GM23248 (cell line): Measurements from ENCODE around the gene NIPBL. TPM values are rescaled to one million over a fixed set of nuclear protein-coding genes. Genes with fewer than 3 reads are reported as not detected.

Source experiments
- DNase-seq: peaks from one replicate; pipeline ENCODE4 v3.0.0-alpha.2; 2015
- H2AFZ ChIP-seq: fragments of 200-600 bp; sonication (generic); 2 replicates; pipeline ENCODE4 v1.6.1; 2016; ENCODE audit warnings: antibody characterized with exemption
- H3F3A ChIP-seq: fragments of 200-600 bp; sonication (generic); 2 replicates; pipeline ENCODE4 v1.6.1; 2016; ENCODE audit warnings: mild to moderate bottlenecking, antibody characterized with exemption, mixed run types; ENCODE audit not compliant: insufficient read depth
- H3K27ac ChIP-seq: fragments of 200-600 bp; sonication (generic); 2 replicates; pipeline ENCODE4 v1.5.1; 2016; ENCODE audit warnings: mild to moderate bottlenecking
- H3K27me3 ChIP-seq: fragments of 200-600 bp; sonication (generic); replicated peaks from 2 replicates; pipeline ENCODE4 v1.6.1; 2016; ENCODE audit warnings: mild to moderate bottlenecking; ENCODE audit not compliant: insufficient read depth
- H3K36me3 ChIP-seq: fragments of 200-600 bp; sonication (generic); 2 replicates; pipeline ENCODE4 v1.6.1; 2016; ENCODE audit warnings: low read depth, mild to moderate bottlenecking
- H3K4me1 ChIP-seq: fragments of 200-600 bp; sonication (generic); 2 replicates; pipeline ENCODE4 v1.6.1; 2016; ENCODE audit warnings: mild to moderate bottlenecking; ENCODE audit not compliant: insufficient read depth
- H3K4me2 ChIP-seq: fragments of 200-600 bp; sonication (generic); one replicate; pipeline ENCODE4 v1.6.1; 2016; ENCODE audit warnings: mild to moderate bottlenecking; ENCODE audit not compliant: unreplicated experiment
- H3K4me3 ChIP-seq: fragments of 200-600 bp; sonication (generic); 2 replicates; pipeline ENCODE4 v1.5.1; 2016; ENCODE audit warnings: mild to moderate bottlenecking
- H3K79me2 ChIP-seq: fragments of 200-600 bp; sonication (generic); 2 replicates; pipeline ENCODE4 v1.6.1; 2016; ENCODE audit warnings: mild to moderate bottlenecking; ENCODE audit not compliant: insufficient read depth
- H3K9ac ChIP-seq: fragments of 200-600 bp; sonication (generic); 2 replicates; pipeline ENCODE4 v1.6.1; 2016; ENCODE audit warnings: mild to moderate bottlenecking
- H3K9me2 ChIP-seq: fragments of 200-600 bp; sonication (generic); 2 replicates; pipeline ENCODE4 v1.6.1; 2016; ENCODE audit warnings: mixed run types, mild to moderate bottlenecking, moderate library complexity; ENCODE audit not compliant: insufficient read depth
- H3K9me3 ChIP-seq: fragments of 200-600 bp; sonication (generic); one replicate; pipeline ENCODE4 v1.6.1; 2017; ENCODE audit warnings: low read depth
- H4K20me1 ChIP-seq: fragments of 200-600 bp; sonication (generic); 2 replicates; pipeline ENCODE4 v1.6.0; 2016; ENCODE audit not compliant: insufficient read depth
- EZH2 ChIP-seq: fragments of 200-600 bp; sonication (generic); IDR thresholded peaks from 2 replicates; pipeline ENCODE4 v1.6.1; 2018; ENCODE audit warnings: antibody characterized with exemption, mild to moderate bottlenecking; ENCODE audit not compliant: insufficient read depth, poor library complexity, severe bottlenecking
- EZH2phosphoT487 ChIP-seq: fragments of 200-600 bp; sonication (generic); IDR thresholded peaks from 2 replicates; pipeline ENCODE4 v1.6.1; 2018; ENCODE audit warnings: antibody characterized with exemption, moderate library complexity, mild to moderate bottlenecking, low read depth; ENCODE audit not compliant: insufficient read depth
- WGBS, 2 experiments: methylation state at CpG; one replicate each; pipeline ENCODE4 v1.1.6; 2015 to 2017; ENCODE audit warnings: low lambda C conversion rate in 2 of 2, low coverage in 1 of 2; ENCODE audit errors: missing lambda C conversion rate in 2 of 2; 5-methylcytosine and 5-hydroxymethylcytosine counted together
- in situ Hi-C: fragments of 300-500 bp; cut with MboI; formaldehyde crosslinking; loops from 2 replicates; pipeline ENCODE4 v1.15.0; 2020
- polyA plus RNA-seq: library from polyadenylated mRNA; unstranded; fragments of >200 nt; fragmentation: Nextera tagmentation; extraction: Ambion mirVana; gene quantifications from 2 replicates; pipeline ENCODE4 v1.2.1, GENCODE V29; 2016
- total RNA-seq: library from RNA; depleted of rRNA; stranded (reverse); fragments of >200 nt; shearing (Covaris generic); gene quantifications from 2 replicates; pipeline ENCODE4 v1.2.3, GENCODE V29; 2014

NIPBL gene
- total and polyA plus RNA-seq, 2 experiments from 2014 or later: 12.5 to 15.7 TPM

GRCh38 chr5:37047947-37048346, 171.4 kb downstream of the NIPBL start:
- Histone ChIP-seq H3K4me1 (no peaks in the 10 kb centered on the region), H3K27ac (no peak overlapping the region), H3K4me3 (no peak overlapping the region), H3F3A (no peaks in the 10 kb centered on the region), H3K9me2 (no peaks in the 10 kb centered on the region), H3K9ac (no peak overlapping the region), H4K20me1 (no peaks in the 10 kb centered on the region), H3K27me3 (no peaks in the 10 kb centered on the region), H3K79me2 (no peaks in the 10 kb centered on the region), H3K9me3 (no peaks in the 10 kb centered on the region), H3K4me2 (no peak overlapping the region), H2AFZ (no peak overlapping the region), H3K36me3 (peaks cover 60% of the 10 kb centered on the region)
- no peak for DNase-seq
- TF ChIP-seq EZH2 (no peak), EZH2phosphoT487 (no peak)
- in situ Hi-C loops: no loop called here

GRCh38 chr5:37054391-37054790, 177.8 kb downstream of the NIPBL start:
- Histone ChIP-seq H3K4me3 (no peak overlapping the region), H3K27ac (no peak overlapping the region), H3K4me2 (no peak overlapping the region), H3F3A (0 out of 2 replicates have a peak, but pooled peaks cover 6% of the 10 kb centered on the region), H3K9ac (no peak overlapping the region), H3K79me2 (no peaks in the 10 kb centered on the region), H3K36me3 (peaks cover 60% of the 10 kb centered on the region), H4K20me1 (no peaks in the 10 kb centered on the region), H3K27me3 (no peaks in the 10 kb centered on the region), H2AFZ (no peak overlapping the region), H3K9me3 (no peaks in the 10 kb centered on the region), H3K9me2 (no peaks in the 10 kb centered on the region), H3K4me1 (no peaks in the 10 kb centered on the region)
- in situ Hi-C loops: no loop called here
- WGBS, 2 experiments: 97 to 99% methylated on average over 2 of the region's 2 CpGs
- DNase-seq: no peak
- no peak for TF ChIP-seq EZH2phosphoT487
- no peak for TF ChIP-seq EZH2

GRCh38 chr5:37055383-37055990, 178.9 kb downstream of the NIPBL start:
- H3K27ac ChIP-seq: no peak overlapping the region
- no peaks in the 10 kb centered on the region for H3K9me2 ChIP-seq
- H4K20me1 ChIP-seq: no peaks in the 10 kb centered on the region
- H3K4me1 ChIP-seq: no peaks in the 10 kb centered on the region
- H3K9me3 ChIP-seq: no peaks in the 10 kb centered on the region
- H3K79me2 ChIP-seq: no peaks in the 10 kb centered on the region
- in situ Hi-C loops: no loop called here
- WGBS, 2 experiments: 93 to 100% methylated on average over 1 of the region's 1 CpG
- H3K4me2 ChIP-seq: no peak overlapping the region
- DNase-seq: no peak
- TF ChIP-seq EZH2: no peak
- no peak for TF ChIP-seq EZH2phosphoT487
- no peak overlapping the region for H2AFZ ChIP-seq
- 0 out of 2 replicates have a peak, but pooled peaks cover 6% of the 10 kb centered on the region for H3F3A ChIP-seq
- no peak overlapping the region for H3K4me3 ChIP-seq
- H3K36me3 ChIP-seq: peaks cover 57% of the 10 kb centered on the region
- H3K9ac ChIP-seq: no peak overlapping the region
- no peaks in the 10 kb centered on the region for H3K27me3 ChIP-seq

GRCh38 chr5:37056762-37057161, 180.2 kb downstream of the NIPBL start:
- no peaks in the 10 kb centered on the region for H3K9me3 ChIP-seq
- no peaks in the 10 kb centered on the region for H3K4me1 ChIP-seq
- DNase-seq: no peak
- H3K27ac ChIP-seq: no peak overlapping the region
- 0 out of 2 replicates have a peak, but pooled peaks cover 6% of the 10 kb centered on the region for H3F3A ChIP-seq
- H3K4me3 ChIP-seq: no peak overlapping the region
- H3K79me2 ChIP-seq: no peaks in the 10 kb centered on the region
- no peaks in the 10 kb centered on the region for H3K27me3 ChIP-seq
- H2AFZ ChIP-seq: no peak overlapping the region
- H3K4me2 ChIP-seq: no peak overlapping the region
- no peaks in the 10 kb centered on the region for H3K9me2 ChIP-seq
- WGBS, 2 experiments: 75 to 80% methylated on average over 2 of the region's 2 CpGs
- no peaks in the 10 kb centered on the region for H4K20me1 ChIP-seq
- peaks cover 53% of the 10 kb centered on the region for H3K36me3 ChIP-seq
- in situ Hi-C loops: no loop called here
- no peak for TF ChIP-seq EZH2phosphoT487
- no peak for TF ChIP-seq EZH2
- H3K9ac ChIP-seq: no peak overlapping the region

- Histone ChIP-seq H3K36me3 (peaks cover 48% of the 10 kb centered on the region), H3F3A (0 out of 2 replicates have a peak, but pooled peaks cover 2% of the 10 kb centered on the region), H2AFZ (no peak overlapping the region), H3K4me3 (no peak overlapping the region), H3K9ac (no peak overlapping the region), H3K27ac (no peak overlapping the region), H4K20me1 (no peaks in the 10 kb centered on the region), H3K79me2 (no peaks in the 10 kb centered on the region), H3K4me1 (no peaks in the 10 kb centered on the region), H3K9me2 (no peaks in the 10 kb centered on the region), H3K4me2 (no peak overlapping the region), H3K9me3 (no peaks in the 10 kb centered on the region), H3K27me3 (no peaks in the 10 kb centered on the region)
- in situ Hi-C loops: no loop called here
- no peak for DNase-seq
- WGBS, 2 experiments: 95 to 100% methylated on average over 1 of the region's 1 CpG
- TF ChIP-seq EZH2 (no peak), EZH2phosphoT487 (no peak)
These were observed 183.5 kb downstream of the NIPBL start for GRCh38 chr5:37060030-37060429.
